Panc1 (cell line): ENCODE measurements around the gene ZNF784. TPM values are rescaled to one million over a fixed set of nuclear protein-coding genes. Genes with fewer than 3 reads are reported as not detected.

Experiments used
- ATAC-seq: fragments of 200-7000 bp; cut with Tn5 transposase; 2 replicates; pipeline ENCODE4 v1.9.1; 2020; ENCODE audit warnings: mild to moderate bottlenecking, moderate library complexity
- BruUV-seq: library from RNA; stranded (reverse); fragments of 400-500 nt; replicated peaks from 2 replicates; lab custom pipeline; 2021; lab: Mats Ljungman, UMichigan
- CTCF ChIA-PET: fragments of 300-600 bp; sonication (Branson Sonifier 250); formaldehyde crosslinking; loops from one replicate; lab custom pipeline; 2022; ENCODE audit warnings: antibody characterized with exemption; lab: Charles Lee
- POLR2A ChIA-PET: fragments of 300-600 bp; sonication (Branson Sonifier 250); formaldehyde crosslinking; loops from one replicate; lab custom pipeline; 2022; ENCODE audit warnings: antibody characterized with exemption; lab: Charles Lee
- DNase-seq: peaks from one replicate; pipeline ENCODE4 v3.0.0-alpha.2; 2010; ENCODE audit warnings: low read depth, low spot score
- H3K27ac ChIP-seq: 2 replicates; pipeline ENCODE4 v1.5.1; 2011; ENCODE audit warnings: mild to moderate bottlenecking, low read length, inconsistent platforms
- H3K27me3 ChIP-seq: fragments of 200-500 bp; sonication (Bioruptor generic); 2 replicates; pipeline ENCODE4 v1.6.0; 2014; ENCODE audit warnings: low read length, inconsistent platforms; ENCODE audit not compliant: control insufficient read depth, insufficient read depth
- H3K36me3 ChIP-seq: fragments of 200-500 bp; sonication (Bioruptor generic); 2 replicates; pipeline ENCODE4 v1.5.1; 2014; ENCODE audit warnings: inconsistent platforms, mild to moderate bottlenecking, low read length, moderate library complexity; ENCODE audit not compliant: control insufficient read depth, insufficient read depth
- H3K4me1 ChIP-seq: 2 replicates; pipeline ENCODE4 v1.5.1; 2011; ENCODE audit warnings: inconsistent platforms, mild to moderate bottlenecking, low read length, moderate library complexity; ENCODE audit not compliant: control insufficient read depth, insufficient read depth
- H3K4me3 ChIP-seq, 2 experiments: 2 replicates each; pipeline ENCODE4 v1.5.1; 2011 to 2012; ENCODE audit warnings: low read depth in 2 of 2, low read length in 2 of 2, mild to moderate bottlenecking in 2 of 2, inconsistent platforms in 1 of 2, moderate library complexity in 1 of 2
- H3K9me3 ChIP-seq: fragments of 200-500 bp; sonication (Bioruptor generic); 2 replicates; pipeline ENCODE4 v1.5.1; 2014; ENCODE audit warnings: low read depth, mild to moderate bottlenecking, inconsistent platforms, low read length, moderate library complexity; ENCODE audit not compliant: control insufficient read depth, insufficient read depth
- CTCF ChIP-seq: fragments of 450-650 bp; IDR thresholded peaks from 2 replicates; pipeline ENCODE4 v1.5.1; 2017; ENCODE audit warnings: mild to moderate bottlenecking
- POLR2AphosphoS5 ChIP-seq: IDR thresholded peaks from 2 replicates; pipeline ENCODE4 v1.6.1; 2012; ENCODE audit warnings: mild to moderate bottlenecking, low read depth, low read length, moderate library complexity
- REST ChIP-seq, 2 experiments: IDR thresholded peaks; 2 replicates each; pipeline ENCODE4 v1.6.1; 2011 to 2012; ENCODE audit warnings: low read depth in 2 of 2, control low read depth in 1 of 2, low read length in 1 of 2, mild to moderate bottlenecking in 1 of 2, moderate library complexity in 1 of 2; ENCODE audit not compliant: insufficient read depth in 1 of 2
- SIN3A ChIP-seq: IDR thresholded peaks from 2 replicates; pipeline ENCODE4 v1.6.1; 2012; ENCODE audit warnings: low read depth, mild to moderate bottlenecking, low read length, moderate library complexity, borderline replicate concordance; ENCODE audit not compliant: insufficient read depth
- TCF7L2 ChIP-seq: IDR thresholded peaks from 2 replicates; pipeline ENCODE4 v1.6.1; 2011; ENCODE audit warnings: mild to moderate bottlenecking, low read depth, low read length, inconsistent platforms
- in situ Hi-C: cut with HindIII; loops from 2 replicates; pipeline ENCODE4 v1.10.0; 2016; ENCODE audit warnings: low sequenced_read_pairs, low pct_unique_long_range_greater_than_20kb
- intact Hi-C: fragments of 100-400 bp; cut with micrococcal nuclease; formaldehyde crosslinking; loops from one replicate; pipeline ENCODE4 v1.10.0; 2022; ENCODE audit not compliant: unreplicated experiment
- total RNA-seq: library from RNA; stranded (reverse); gene quantifications from one replicate; pipeline ENCODE4 v1.2.1, GENCODE V29; 2021; ENCODE audit not compliant: unreplicated experiment

The ZNF784 gene
- total RNA-seq, 1 experiment from 2014 or later: 8.9 TPM

GRCh38 chr19:55613930-55614710 is 10.2 kb downstream of the ZNF784 start:
- ATAC-seq (no peak), DNase-seq (no peak)
- intact Hi-C loops: no loop called here
- CTCF ChIA-PET: no interaction called here
- no peak overlapping the region for H3K27ac ChIP-seq
- in situ Hi-C loops: no loop called here
- H3K9me3 ChIP-seq: no peaks in the 10 kb centered on the region
- TF ChIP-seq SIN3A: no peak
- no peak for TF ChIP-seq CTCF
- TF ChIP-seq REST (IDR thresholded peaks at IDR 0.05; ENCODE audit: insufficient read depth in 1 of 2, low read depth in 2 of 2, low read length in 1 of 2): no peak
- no peak for TF ChIP-seq POLR2AphosphoS5
- no peak for TF ChIP-seq TCF7L2
- POLR2A ChIA-PET: no interaction called here
- no TSS peak for BruUV-seq
- H3K4me3 ChIP-seq: no peak overlapping the region
- H3K27me3 ChIP-seq: no peaks in the 10 kb centered on the region
- H3K36me3 ChIP-seq: no peaks in the 10 kb centered on the region
- H3K4me1 ChIP-seq: no peaks in the 10 kb centered on the region

GRCh38 chr19:55613396-55613795 is 11.0 kb downstream of the ZNF784 start:
- Histone ChIP-seq H3K36me3 (no peaks in the 10 kb centered on the region), H3K27me3 (no peaks in the 10 kb centered on the region), H3K4me1 (no peaks in the 10 kb centered on the region), H3K27ac (no peak overlapping the region), H3K9me3 (no peaks in the 10 kb centered on the region), H3K4me3 (no peak overlapping the region)
- no peak for TF ChIP-seq CTCF
- no peak for TF ChIP-seq SIN3A
- TF ChIP-seq POLR2AphosphoS5: no peak
- TF ChIP-seq TCF7L2: no peak
- TF ChIP-seq REST (IDR thresholded peaks at IDR 0.05; ENCODE audit: insufficient read depth in 1 of 2, low read depth in 2 of 2, low read length in 1 of 2): no peak
- intact Hi-C loops (no loop called here), in situ Hi-C loops (no loop called here)
- ChIA-PET CTCF (no interaction called here), POLR2A (no interaction called here)
- DNase-seq: no peak
- ATAC-seq: no peak
- BruUV-seq: no TSS peak
